Osteocyte (in vitro differentiated cells): ENCODE data around the gene RFPL4A. TPM values are rescaled to one million over a fixed set of nuclear protein-coding genes. Genes with fewer than 3 reads are reported as not detected.
"Not testable (repeated sequence)": the region's sequence is repeated elsewhere in the genome, so short reads cannot be mapped to it uniquely, and the experiment has no call there.

Experiments
- DNase-seq: peaks from one replicate; pipeline ENCODE4 v3.0.0; 2021; ENCODE audit warnings: mixed read lengths; ENCODE audit not compliant: unreplicated experiment; ENCODE audit errors: extremely low spot score
- H3K27ac Mint-ChIP-seq: one replicate; pipeline ENCODE4 v1.8.0; 2021; ENCODE audit warnings: mild to moderate bottlenecking, mixed read lengths; ENCODE audit not compliant: unreplicated experiment
- H3K27me3 Mint-ChIP-seq: one replicate; pipeline ENCODE4 v1.8.0; 2021; ENCODE audit warnings: mixed read lengths; ENCODE audit not compliant: unreplicated experiment
- H3K36me3 Mint-ChIP-seq: one replicate; pipeline ENCODE4 v1.8.0; 2021; ENCODE audit warnings: mixed read lengths; ENCODE audit not compliant: unreplicated experiment
- H3K4me1 Mint-ChIP-seq: one replicate; pipeline ENCODE4 v1.8.0; 2021; ENCODE audit warnings: mixed read lengths; ENCODE audit not compliant: unreplicated experiment
- H3K4me3 Mint-ChIP-seq: one replicate; pipeline ENCODE4 v1.8.0; 2021; ENCODE audit warnings: mild to moderate bottlenecking, moderate library complexity, mixed read lengths; ENCODE audit not compliant: unreplicated experiment
- H3K9me3 Mint-ChIP-seq: one replicate; pipeline ENCODE4 v1.8.0; 2021; ENCODE audit warnings: mixed read lengths; ENCODE audit not compliant: unreplicated experiment
- total RNA-seq: library from RNA; stranded (reverse); gene quantifications from 2 replicates; pipeline ENCODE4 v1.2.1, GENCODE V29; 2021
- TF ChIP-seq, protein P1 (sequence below): fragments of 200-600 bp; sonication (generic); IDR thresholded peaks from 2 replicates; pipeline ENCODE4 v1.5.0; 2021; ENCODE audit warnings: antibody characterized with exemption, mild to moderate bottlenecking, moderate library complexity

RFPL4A gene
- total RNA-seq, 1 donor from 2014 or later: not detected

DNA sequence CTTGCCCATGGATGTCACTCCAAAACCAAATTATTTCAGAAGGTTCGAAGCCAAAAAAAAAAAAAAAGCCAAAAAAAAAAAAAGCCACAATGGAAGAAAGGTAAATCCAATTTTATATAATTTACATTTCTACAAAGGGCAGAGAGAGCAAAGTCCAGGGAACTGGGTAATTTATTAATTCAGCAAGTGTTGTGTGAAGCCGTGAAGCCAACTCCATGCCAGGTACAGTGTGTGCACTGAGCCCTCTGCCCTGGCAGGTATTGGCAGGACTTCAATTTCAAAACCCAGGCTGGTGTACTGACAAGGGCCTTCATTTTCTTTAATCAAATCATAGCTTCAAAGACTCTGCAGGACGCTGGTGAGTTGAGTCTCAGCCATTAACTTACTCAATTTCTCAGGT, 5.5 kb upstream of the RFPL4A start:
- Mint-ChIP-seq H3K27ac (no peak overlapping the region), H3K27me3 (no peaks in the 10 kb centered on the region), H3K36me3 (no peaks in the 10 kb centered on the region), H3K9me3 (peaks cover 16% of the 10 kb centered on the region), H3K4me1 (no peaks in the 10 kb centered on the region), H3K4me3 (no peak overlapping the region)
- TF ChIP-seq, protein P1, sequence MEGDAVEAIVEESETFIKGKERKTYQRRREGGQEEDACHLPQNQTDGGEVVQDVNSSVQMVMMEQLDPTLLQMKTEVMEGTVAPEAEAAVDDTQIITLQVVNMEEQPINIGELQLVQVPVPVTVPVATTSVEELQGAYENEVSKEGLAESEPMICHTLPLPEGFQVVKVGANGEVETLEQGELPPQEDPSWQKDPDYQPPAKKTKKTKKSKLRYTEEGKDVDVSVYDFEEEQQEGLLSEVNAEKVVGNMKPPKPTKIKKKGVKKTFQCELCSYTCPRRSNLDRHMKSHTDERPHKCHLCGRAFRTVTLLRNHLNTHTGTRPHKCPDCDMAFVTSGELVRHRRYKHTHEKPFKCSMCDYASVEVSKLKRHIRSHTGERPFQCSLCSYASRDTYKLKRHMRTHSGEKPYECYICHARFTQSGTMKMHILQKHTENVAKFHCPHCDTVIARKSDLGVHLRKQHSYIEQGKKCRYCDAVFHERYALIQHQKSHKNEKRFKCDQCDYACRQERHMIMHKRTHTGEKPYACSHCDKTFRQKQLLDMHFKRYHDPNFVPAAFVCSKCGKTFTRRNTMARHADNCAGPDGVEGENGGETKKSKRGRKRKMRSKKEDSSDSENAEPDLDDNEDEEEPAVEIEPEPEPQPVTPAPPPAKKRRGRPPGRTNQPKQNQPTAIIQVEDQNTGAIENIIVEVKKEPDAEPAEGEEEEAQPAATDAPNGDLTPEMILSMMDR: no peak
- DNase-seq: no peak

DNA sequence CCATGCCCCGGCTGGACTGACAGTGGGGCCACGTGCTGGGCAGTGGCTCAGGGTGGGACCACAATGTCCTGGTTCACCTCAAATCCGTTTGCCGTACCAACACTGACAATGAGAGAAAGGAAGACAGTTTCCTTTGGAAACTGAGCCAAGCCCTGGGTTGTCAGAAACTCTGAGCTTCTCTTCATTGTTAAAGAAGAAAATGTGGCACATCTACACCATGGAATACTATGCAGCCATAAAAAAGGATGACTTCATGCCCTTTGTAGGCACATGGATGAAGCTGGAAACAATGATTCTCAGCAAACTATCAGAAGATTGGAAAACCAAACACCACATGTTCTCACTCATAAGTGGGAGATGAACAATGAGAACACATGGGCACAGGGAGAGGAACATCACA, 2.1 kb upstream of the RFPL4A start:
- not testable (repeated sequence) for H3K36me3 Mint-ChIP-seq, H3K27ac Mint-ChIP-seq, DNase-seq, H3K27me3 Mint-ChIP-seq, H3K4me3 Mint-ChIP-seq, H3K4me1 Mint-ChIP-seq
- peaks cover 17% of the 10 kb centered on the region for H3K9me3 Mint-ChIP-seq

DNA sequence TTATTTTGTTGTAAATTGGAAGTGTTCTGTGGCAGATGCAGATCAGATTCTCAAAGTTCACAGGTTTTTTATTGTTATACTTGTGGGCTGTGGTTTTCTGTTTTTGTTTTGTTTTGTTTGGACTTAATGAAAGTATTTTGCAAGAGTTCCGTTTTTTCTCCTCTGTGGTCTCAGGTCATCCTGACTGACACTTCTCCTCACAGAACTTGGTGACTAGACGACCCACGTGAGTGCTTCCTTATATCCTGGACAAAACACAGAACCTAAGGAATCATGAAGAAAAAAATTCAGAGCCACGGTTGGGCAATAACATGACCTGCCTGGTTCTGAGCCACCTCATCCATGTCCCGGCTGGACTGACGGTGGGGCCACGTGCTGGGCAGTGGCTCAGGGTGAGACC, 7.6 kb downstream of the RFPL4A start:
- H3K27ac Mint-ChIP-seq: no peak overlapping the region
- H3K4me1 Mint-ChIP-seq: no peaks in the 10 kb centered on the region
- no peaks in the 10 kb centered on the region for H3K27me3 Mint-ChIP-seq
- DNase-seq: no peak
- peaks cover 12% of the 10 kb centered on the region for H3K9me3 Mint-ChIP-seq
- TF ChIP-seq, protein P1: no peak
- no peaks in the 10 kb centered on the region for H3K36me3 Mint-ChIP-seq
- H3K4me3 Mint-ChIP-seq: no peak overlapping the region

DNA sequence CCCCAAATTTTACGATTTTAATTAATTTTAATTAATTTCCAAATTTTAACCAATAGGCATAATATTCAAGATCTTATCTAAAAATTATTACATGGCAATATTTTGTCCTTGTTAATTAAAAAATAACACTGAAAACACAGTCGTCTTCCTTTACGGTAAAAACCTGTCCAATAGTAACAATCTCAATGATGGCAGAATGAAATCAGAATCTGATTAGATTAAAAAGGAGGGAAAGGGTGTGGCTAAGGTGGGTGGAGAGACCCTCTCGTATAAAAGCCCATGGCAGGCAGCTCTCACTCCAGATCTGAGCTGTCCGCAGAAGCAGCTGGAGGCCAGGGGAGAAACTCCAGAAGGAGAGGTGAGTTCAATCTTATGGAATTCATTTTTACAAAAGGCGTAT, 9.9 kb downstream of the RFPL4A start, which contains the start of gene RFPL4AL1:
Gene RFPL4AL1 (plus strand): TSS at position 301 of the 400 bp plus-strand sequence. CDS start 2,687 bp downstream, outside the sequence.
- peaks cover 12% of the 10 kb centered on the region for H3K9me3 Mint-ChIP-seq
- not testable (repeated sequence) for H3K27ac Mint-ChIP-seq, H3K4me1 Mint-ChIP-seq, H3K27me3 Mint-ChIP-seq, DNase-seq, H3K36me3 Mint-ChIP-seq, H3K4me3 Mint-ChIP-seq

DNA sequence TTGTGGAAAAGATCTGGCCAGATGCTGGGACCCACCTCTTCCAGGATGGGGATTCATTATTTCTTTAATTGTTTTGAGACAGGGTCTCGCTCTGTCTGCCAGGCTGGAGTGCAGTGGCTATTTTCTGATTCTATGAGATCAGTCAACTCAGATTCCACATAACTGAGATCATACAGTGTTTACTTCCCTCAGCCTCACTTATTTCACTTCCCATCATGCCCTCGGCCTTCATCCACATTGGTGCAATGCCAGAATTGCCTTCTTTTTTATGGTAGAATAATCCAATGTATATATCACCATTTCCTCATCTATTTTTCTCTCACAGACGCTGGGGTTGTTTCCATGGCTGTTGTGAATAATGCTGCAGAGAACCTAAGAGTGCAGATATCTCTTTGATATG, 10.7 kb downstream of the RFPL4A start:
- H3K4me1 Mint-ChIP-seq, H3K27me3 Mint-ChIP-seq: not testable (repeated sequence)
- H3K9me3 Mint-ChIP-seq: peaks cover 14% of the 10 kb centered on the region

DNA sequence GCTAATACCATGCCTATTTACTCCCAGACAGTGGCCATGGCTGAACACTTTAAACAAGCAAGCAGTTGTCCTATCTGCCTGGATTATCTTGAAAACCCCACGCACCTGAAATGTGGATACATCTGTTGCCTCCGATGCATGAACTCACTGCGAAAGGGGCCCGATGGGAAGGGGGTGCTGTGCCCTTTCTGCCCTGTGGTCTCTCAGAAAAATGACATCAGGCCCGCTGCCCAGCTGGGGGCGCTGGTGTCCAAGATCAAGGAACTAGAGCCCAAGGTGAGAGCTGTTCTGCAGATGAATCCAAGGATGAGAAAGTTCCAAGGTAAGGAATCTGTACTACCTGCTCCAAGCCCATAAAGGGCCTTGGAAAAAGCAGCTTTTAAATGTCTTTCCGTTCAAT, 18.6 kb downstream of the RFPL4A start:
- H3K4me3 Mint-ChIP-seq: no peak overlapping the region
- no peak overlapping the region for H3K27ac Mint-ChIP-seq
- peaks cover 37% of the 10 kb centered on the region for H3K9me3 Mint-ChIP-seq

More for the DNA sequence above, 10.7 kb downstream of the RFPL4A start:
- DNase-seq, H3K4me3 Mint-ChIP-seq, H3K36me3 Mint-ChIP-seq, H3K27ac Mint-ChIP-seq: not testable (repeated sequence)

More for the DNA sequence above, 18.6 kb downstream of the RFPL4A start:
- no peaks in the 10 kb centered on the region for H3K27me3 Mint-ChIP-seq
- peak; percentile 74 for DNase-seq
- no peaks in the 10 kb centered on the region for H3K4me1 Mint-ChIP-seq
- TF ChIP-seq, protein P1: no peak
- H3K36me3 Mint-ChIP-seq: no peaks in the 10 kb centered on the region
